Psoas muscle (tissue), 8 donors: ENCODE measurements around the gene PCLAF. TPM values are rescaled to one million over a fixed set of nuclear protein-coding genes. Genes with fewer than 3 reads are reported as not detected.

Source experiments
- ATAC-seq, 4 donors: fragments of 200-7000 bp; cut with Tn5 transposase; one replicate each; pipeline ENCODE4 v1.9.1; 2020; ENCODE audit warnings: moderate library complexity in 3 of 4, mild to moderate bottlenecking in 2 of 4
- DNase-seq, 2 donors: peaks; one replicate each; pipeline ENCODE4 v3.0.0-alpha.2; 2020
- H3K27ac ChIP-seq: fragments of 200-600 bp; one replicate; pipeline ENCODE4 v1.8.0; 2022
- H3K27me3 ChIP-seq, 3 donors: fragments of 200-600 bp in 1 of 3; one replicate each; pipeline versions ENCODE4 v1.6.1 to v1.8.0; 2013 to 2022; ENCODE audit warnings: low read length in 2 of 3, mild to moderate bottlenecking in 2 of 3, moderate library complexity in 1 of 3; ENCODE audit not compliant: insufficient read depth in 3 of 3
- H3K36me3 ChIP-seq, 2 donors: fragments of 200-600 bp in 1 of 2; one replicate each; pipeline versions ENCODE4 v1.6.1 to v1.8.0; 2013 to 2022; ENCODE audit warnings: low read depth in 1 of 2, mild to moderate bottlenecking in 1 of 2, moderate library complexity in 1 of 2; ENCODE audit not compliant: insufficient read depth in 1 of 2
- H3K4me1 ChIP-seq: fragments of 200-600 bp; one replicate; pipeline ENCODE4 v1.8.0; 2022
- H3K4me3 ChIP-seq: fragments of 200-600 bp; one replicate; pipeline ENCODE4 v1.8.0; 2022; ENCODE audit warnings: mild to moderate bottlenecking
- H3K9me3 ChIP-seq: fragments of 200-600 bp; one replicate; pipeline ENCODE4 v1.8.0; 2022
- WGBS, 3 donors: extraction: QIAGEN DNeasy Blood & Tissue Kit; methylation state at CpG; one replicate each; pipeline versions ENCODE4 v1.1.6 to v1.1.7; 2013; 5-methylcytosine and 5-hydroxymethylcytosine counted together
- intact Hi-C, 2 donors: fragments of 100-400 bp; cut with DNase I; formaldehyde crosslinking; loops; one replicate each; pipeline versions ENCODE4 v1.11.0 to v1.14.2; 2022
- polyA plus RNA-seq, 3 donors: library from polyadenylated mRNA; stranded (reverse); fragments of 200-250 nt; gene quantifications; one replicate each; pipeline ENCODE4 v1.2.3, GENCODE V29; 2013
- total RNA-seq, 4 donors: library from RNA; stranded (reverse); fragmentation: NEBNext Ultra II Directional in 2 of 4; extraction: Animal tissue kit (Norgen Biotek cat#: 25700) in 2 of 4; gene quantifications; one replicate each; pipeline versions ENCODE4 v1.2.1 to v1.2.4, GENCODE V29; 2021 to 2023
- TF ChIP-seq, protein P1 (sequence below): fragments of 200-600 bp; IDR thresholded peaks from one replicate; pipeline ENCODE4 v1.8.0; 2022; ENCODE audit warnings: antibody characterized with exemption
- donor health status: healthy with polysubstance abuse.
- donor health status: DM: no; HTN: no; CAD: no; lungs with moderate emphysema.
- donor health status: Bipolar disorder and iron deficiency.
- donor health status: healthy.
- donor health status: DM: yes; HTN: yes; CAD: no.
- donor health status: DM: no; HTN: no; CAD: no.
- donor health status: DM: no; HTN: no; CAD: no.
- donor health status: DM: yes; HTN: yes; CAD: no.

PCLAF gene
- total and polyA plus RNA-seq, 7 donors = 0.15 to 0.42 (median 0.37) TPM; not detected in 2

DNA sequence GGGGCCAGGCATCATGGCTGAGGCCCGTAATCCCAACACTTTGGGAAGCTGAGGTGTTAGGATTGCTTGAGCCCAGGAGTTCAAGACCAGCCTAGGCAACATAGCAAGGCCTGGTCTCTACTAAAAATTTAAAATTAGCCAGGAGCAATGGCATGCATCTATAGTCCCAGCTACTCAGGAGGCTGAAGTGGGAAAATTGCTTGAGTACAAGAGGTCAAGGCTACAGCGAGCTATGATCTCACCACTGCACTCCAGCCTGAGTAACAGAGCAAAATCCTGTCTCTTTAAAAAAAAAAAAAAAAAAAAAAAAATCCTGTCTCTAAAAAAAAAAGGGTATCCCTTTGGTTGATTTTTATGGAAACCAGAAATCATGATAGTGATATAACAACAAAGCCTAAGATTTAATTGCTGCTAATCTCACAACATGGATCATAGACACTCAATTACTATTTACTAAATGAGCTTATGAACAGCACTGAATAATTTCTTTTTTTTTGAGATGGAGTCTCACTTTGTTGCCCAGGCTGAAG lies 12.1 kb downstream of the PCLAF start:
- H3K4me1 ChIP-seq = no peaks in the 10 kb centered on the region
- TF ChIP-seq, protein P1, sequence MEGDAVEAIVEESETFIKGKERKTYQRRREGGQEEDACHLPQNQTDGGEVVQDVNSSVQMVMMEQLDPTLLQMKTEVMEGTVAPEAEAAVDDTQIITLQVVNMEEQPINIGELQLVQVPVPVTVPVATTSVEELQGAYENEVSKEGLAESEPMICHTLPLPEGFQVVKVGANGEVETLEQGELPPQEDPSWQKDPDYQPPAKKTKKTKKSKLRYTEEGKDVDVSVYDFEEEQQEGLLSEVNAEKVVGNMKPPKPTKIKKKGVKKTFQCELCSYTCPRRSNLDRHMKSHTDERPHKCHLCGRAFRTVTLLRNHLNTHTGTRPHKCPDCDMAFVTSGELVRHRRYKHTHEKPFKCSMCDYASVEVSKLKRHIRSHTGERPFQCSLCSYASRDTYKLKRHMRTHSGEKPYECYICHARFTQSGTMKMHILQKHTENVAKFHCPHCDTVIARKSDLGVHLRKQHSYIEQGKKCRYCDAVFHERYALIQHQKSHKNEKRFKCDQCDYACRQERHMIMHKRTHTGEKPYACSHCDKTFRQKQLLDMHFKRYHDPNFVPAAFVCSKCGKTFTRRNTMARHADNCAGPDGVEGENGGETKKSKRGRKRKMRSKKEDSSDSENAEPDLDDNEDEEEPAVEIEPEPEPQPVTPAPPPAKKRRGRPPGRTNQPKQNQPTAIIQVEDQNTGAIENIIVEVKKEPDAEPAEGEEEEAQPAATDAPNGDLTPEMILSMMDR = no peak
- WGBS, 3 donors = 78 to 90% (median 80%) methylated on average over 2 of the region's 2 CpGs
- DNase-seq (no peak), ATAC-seq (no peak)
- intact Hi-C loops = no loop called here
- H3K4me3 ChIP-seq = no peak overlapping the region
- no peak overlapping the region for H3K27ac ChIP-seq
- no peaks in the 10 kb centered on the region for H3K27me3 ChIP-seq
- no peaks in the 10 kb centered on the region for H3K36me3 ChIP-seq
- no peaks in the 10 kb centered on the region for H3K9me3 ChIP-seq

DNA sequence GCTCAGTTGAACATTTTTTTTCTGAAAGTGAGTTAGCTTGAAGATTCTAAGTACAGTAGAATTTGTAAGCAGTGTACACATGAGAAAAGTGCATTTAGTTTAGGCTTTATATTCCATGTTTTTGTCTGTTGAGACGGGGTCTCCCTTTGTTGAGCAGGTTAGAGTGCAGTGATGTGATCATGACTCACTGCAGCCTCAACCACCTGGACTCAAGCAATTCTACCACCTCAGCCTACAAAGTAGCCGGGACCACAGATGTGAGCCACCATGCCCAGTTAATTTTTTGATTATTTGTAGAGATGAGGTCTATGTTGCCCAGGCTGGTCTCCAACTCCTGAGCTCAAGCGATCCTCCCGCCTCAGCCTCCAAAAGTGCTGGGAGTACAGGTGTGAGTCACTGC lies 20.0 kb downstream of the PCLAF start:
- DNase-seq = no peak
- Histone ChIP-seq H3K9me3 (no peaks in the 10 kb centered on the region), H3K36me3 (no peaks in the 10 kb centered on the region), H3K4me3 (no peak overlapping the region), H3K4me1 (peaks cover 4% of the 10 kb centered on the region), H3K27me3 (no peaks in the 10 kb centered on the region), H3K27ac (no peak overlapping the region)
- WGBS, 3 donors = 96 to 98% (median 96%) methylated on average over 4 of the region's 4 CpGs
- no peak for ATAC-seq
- TF ChIP-seq, protein P1 = no peak
- intact Hi-C loops = no loop called here

DNA sequence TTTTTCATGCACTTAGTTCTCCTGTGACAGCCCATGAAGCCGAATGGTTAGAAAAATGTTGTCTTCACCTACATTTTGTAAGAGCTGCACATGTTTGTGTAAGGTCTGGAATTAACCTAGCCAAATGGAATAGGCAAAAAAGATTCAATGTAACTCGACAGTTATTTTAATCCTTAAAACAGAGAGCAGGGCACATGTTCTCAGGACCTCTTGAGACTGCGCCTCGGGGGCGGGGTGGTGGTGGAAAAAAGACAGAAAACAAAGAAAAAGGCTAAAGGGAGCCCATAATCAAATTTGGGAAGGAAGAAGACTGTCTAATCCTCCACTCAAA lies 24.6 kb downstream of the PCLAF start:
- DNase-seq = no peak
- TF ChIP-seq, protein P1 = no peak

DNA sequence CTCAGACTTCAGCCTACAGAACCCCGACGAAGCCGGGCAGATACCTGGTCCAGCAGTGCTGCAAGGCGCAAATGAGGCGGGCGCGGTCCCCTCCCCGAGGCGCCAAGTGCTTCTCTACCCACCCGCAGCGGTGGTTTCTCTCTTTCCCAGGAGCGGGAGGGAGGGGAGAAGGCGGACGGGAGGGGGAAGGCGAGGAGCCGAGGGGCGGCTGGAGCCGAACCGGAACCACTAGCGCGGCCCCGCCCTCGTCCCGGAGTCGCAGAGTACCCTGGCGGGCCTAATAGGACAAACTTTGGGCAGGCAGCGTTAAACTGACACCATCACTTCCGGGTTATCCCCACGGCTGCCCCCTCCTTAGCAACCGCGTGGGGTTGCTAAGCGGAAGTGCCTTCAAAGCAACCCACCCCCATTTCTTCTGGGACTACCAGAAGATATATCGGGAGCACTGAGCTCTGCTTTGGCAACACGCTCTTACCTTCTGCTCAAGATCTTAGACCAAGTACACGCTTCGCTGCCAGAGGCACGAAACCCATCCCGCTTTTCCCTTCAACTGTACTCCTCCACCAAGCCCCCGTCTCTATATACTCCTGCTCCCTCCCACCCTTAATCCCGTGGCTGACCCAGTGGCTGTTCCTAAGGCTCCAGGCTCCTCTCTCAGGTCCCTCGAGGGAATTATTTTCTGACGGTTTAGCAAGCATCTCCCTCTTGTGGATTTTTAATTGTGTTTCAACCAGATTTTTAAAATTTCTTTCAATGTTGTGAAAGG lies 25.1 kb downstream of the PCLAF start, which contains the start of gene CSNK1G1:
Gene CSNK1G1 (minus strand): TSS at position 230 of the 766 bp plus-strand sequence. CDS start 55,674 bp downstream, outside the sequence.
- WGBS, 3 donors = 0 to 1% (median 0%) methylated on average over 33 to 39 of the region's 42 CpGs
- ATAC-seq = peak; percentile 99 to 100 (median 100)
- peak; percentile 95 to 96 for DNase-seq
- peak within 1 kb of the TSS; percentile 56 for H3K27ac ChIP-seq
- TF ChIP-seq, protein P1 = peak; percentile 19
- intact Hi-C loops = loop anchor here (5.0 kb wide), 2 partner anchors 149 to 194 kb away; partner anchors contain the start of gene PPIB (in 2 of the 2)
- no peaks in the 10 kb centered on the region for H3K36me3 ChIP-seq
- no peaks in the 10 kb centered on the region for H3K9me3 ChIP-seq
- peaks cover 12% of the 10 kb centered on the region for H3K4me1 ChIP-seq
- peak within 1 kb of the TSS; percentile 80 for H3K4me3 ChIP-seq
- H3K27me3 ChIP-seq = no peaks in the 10 kb centered on the region

More for the DNA sequence above, 24.6 kb downstream of the PCLAF start:
- Histone ChIP-seq H3K36me3 (no peaks in the 10 kb centered on the region), H3K4me1 (peaks cover 12% of the 10 kb centered on the region), H3K27me3 (no peaks in the 10 kb centered on the region), H3K27ac (peak overlapping the region; percentile 56), H3K9me3 (no peaks in the 10 kb centered on the region), H3K4me3 (peak overlapping the region; percentile 80)
- intact Hi-C loops = loop anchor here (5.0 kb wide), 2 partner anchors 149 to 194 kb away; partner anchors contain the start of gene PPIB (in 2 of the 2)
- no peak for ATAC-seq
- WGBS, 3 donors = 45 to 54% (median 50%) methylated on average over 5 of the region's 5 CpGs
